Measurements from ENCODE around the gene CGGBP1. TPM values are rescaled to one million over a fixed set of nuclear protein-coding genes. Genes with fewer than 3 reads are reported as not detected.

Gene CGGBP1
- total RNA-seq: 100 to 1,000 TPM in 4 of 5 donors, 10 to 100 TPM in 1; 95.7 to 131 (median 112) TPM
- 118 TPM for total RNA-seq (2013)
- 81.1 to 332 (median 159) reads per million in 29 experiments for total RNA-seq

GRCh38 chr3:88058581-88059379 lies at the start of gene CGGBP1, which contains the start of gene ZNF654:
Gene CGGBP1, minus strand, starts transcription at chr3:88059005. Its CDS starts 3,029 bp downstream, at chr3:88055976.
Gene ZNF654, plus strand, starts transcription at chr3:88059255. Its CDS starts 65 bp downstream, at chr3:88059320.
- ATAC-seq (replicated peaks in 1 of 4) (peak; percentile 91 to 94 (median 92)), DNase-seq (peak; percentile 92 to 100 (median 98))
- H3K27me3 Mint-ChIP-seq: no peaks in the 10 kb centered on the region
- POLR2A ChIA-PET: interaction anchor here (0.6 to 1.4 kb wide), 11 partner anchors 15 to 832 kb away, joined by 3 to 11 read pairs (median 4); partner anchors contain the start of genes C3orf38 (in 2 of the 2) and CHMP2B (in 1 of the 2)
- no peaks in the 10 kb centered on the region for H3K9me3 Mint-ChIP-seq
- Histone ChIP-seq H3K9me3 (no peaks in the 10 kb centered on the region), H3K27me3 (replicated peaks in 1 of 2; ENCODE audit: control insufficient read depth in 2 of 2, extremely low read depth in 1 of 2, insufficient read depth in 2 of 2, low read length in 1 of 2) (no peaks in the 10 kb centered on the region), H3K4me3 (ENCODE audit: control insufficient read depth in 1 of 2, extremely low read depth in 1 of 2, low read length in 1 of 2) (peak within 1 kb of the TSS; percentile 96 to 97), H3K36me3 (ENCODE audit: control insufficient read depth in 2 of 2, extremely low read depth in 1 of 2, insufficient read depth in 1 of 2, low read length in 1 of 2) (peaks cover 0 to 26% of the 10 kb centered on the region in 2 donors), H3K27ac (ENCODE audit: low read length) (peak within 1 kb of the TSS; percentile 89), H3K4me1 (ENCODE audit: control insufficient read depth in 1 of 2, extremely low read depth in 1 of 2, insufficient read depth in 2 of 2, low read length in 2 of 2) (peaks cover 3 to 42% of the 10 kb centered on the region in 2 experiments)
- peak within 1 kb of the TSS; percentile 97 to 98 for H3K27ac Mint-ChIP-seq
- H3K4me1 Mint-ChIP-seq: peaks cover 60 to 72% (median 62%) of the 10 kb centered on the region in 3 donors
- H3K4me3 Mint-ChIP-seq: peak within 1 kb of the TSS; percentile 97 to 100 (median 99)
- H3K36me3 Mint-ChIP-seq: peaks cover 18% of the 10 kb centered on the region
- under 1% methylated on average over 68 of the region's 76 CpGs for WGBS (ENCODE audit: insufficient coverage)
- CTCF ChIA-PET: interaction anchor here (0.5 to 2.1 kb wide), 8 partner anchors 27 to 91 kb away, joined by 3 to 7 read pairs (median 5); partner anchors contain the start of gene C3orf38 (in 1 of the 2)

- Histone ChIP-seq H3K27me3 (replicated peaks in 1 of 2; ENCODE audit: control insufficient read depth in 2 of 2, extremely low read depth in 1 of 2, insufficient read depth in 2 of 2, low read length in 1 of 2) (no peaks in the 10 kb centered on the region), H3K9me3 (peaks cover 2% of the 10 kb centered on the region), H3K4me3 (ENCODE audit: control insufficient read depth in 1 of 2, extremely low read depth in 1 of 2, low read length in 1 of 2) (no peak overlapping the region), H3K27ac (ENCODE audit: low read length) (no peak overlapping the region), H3K36me3 (ENCODE audit: control insufficient read depth in 2 of 2, extremely low read depth in 1 of 2, insufficient read depth in 1 of 2, low read length in 1 of 2) (no peaks in the 10 kb centered on the region), H3K4me1 (ENCODE audit: control insufficient read depth in 1 of 2, extremely low read depth in 1 of 2, insufficient read depth in 2 of 2, low read length in 2 of 2) (peaks cover 0 to 2% of the 10 kb centered on the region in 2 experiments)
- Mint-ChIP-seq H3K27ac (no peak overlapping the region), H3K36me3 (peaks cover 27% of the 10 kb centered on the region), H3K27me3 (no peaks in the 10 kb centered on the region), H3K4me1 (peaks cover 42 to 52% (median 51%) of the 10 kb centered on the region in 3 donors), H3K9me3 (peaks cover 3 to 14% (median 3%) of the 10 kb centered on the region in 3 donors), H3K4me3 (no peak overlapping the region)
- CTCF ChIA-PET: no interaction called here
- DNase-seq (no peak), ATAC-seq (replicated peaks in 1 of 4) (no peak)
- POLR2A ChIA-PET: interaction anchor here in 1 of 2 donors (0.6 kb wide), 1 partner anchor 100 kb away, joined by 3 read pairs; no protein-coding TSS in a partner anchor
These were observed 46.5 kb upstream of the CGGBP1 start for GRCh38 chr3:88105325-88105724.

DNA sequence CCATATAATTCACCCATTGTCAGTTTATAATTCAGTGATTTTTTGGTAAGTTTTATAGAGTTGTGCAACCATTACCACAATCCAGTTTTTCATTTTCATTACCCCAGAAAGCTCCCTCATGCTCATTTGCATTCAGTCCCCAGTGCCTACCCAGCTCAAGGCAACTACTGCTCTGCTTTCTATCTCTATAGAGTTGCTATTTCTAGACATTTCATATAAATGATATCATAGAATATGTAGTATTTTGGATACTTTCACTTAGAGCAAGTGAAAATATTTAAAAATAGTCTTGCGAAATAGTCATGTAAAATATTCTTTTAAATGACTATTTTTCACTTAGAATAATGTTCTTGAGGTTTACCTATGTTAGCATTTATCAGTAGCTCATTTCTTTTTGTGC lies 42.3 kb upstream of the CGGBP1 start:
- Histone ChIP-seq H3K27me3 (replicated peaks in 1 of 2; ENCODE audit: control insufficient read depth in 2 of 2, extremely low read depth in 1 of 2, insufficient read depth in 2 of 2, low read length in 1 of 2) (no peaks in the 10 kb centered on the region), H3K4me1 (ENCODE audit: control insufficient read depth in 1 of 2, extremely low read depth in 1 of 2, insufficient read depth in 2 of 2, low read length in 2 of 2) (no peaks in the 10 kb centered on the region), H3K9me3 (peaks cover 2% of the 10 kb centered on the region), H3K27ac (ENCODE audit: low read length) (no peak overlapping the region), H3K36me3 (ENCODE audit: control insufficient read depth in 2 of 2, extremely low read depth in 1 of 2, insufficient read depth in 1 of 2, low read length in 1 of 2) (no peaks in the 10 kb centered on the region), H3K4me3 (ENCODE audit: control insufficient read depth in 1 of 2, extremely low read depth in 1 of 2, low read length in 1 of 2) (no peak overlapping the region)
- peaks cover 29 to 44% (median 30%) of the 10 kb centered on the region in 3 donors for H3K4me1 Mint-ChIP-seq
- ATAC-seq (replicated peaks in 1 of 4) (no peak), DNase-seq (no peak)
- H3K27ac Mint-ChIP-seq: no peak overlapping the region
- peaks cover 55% of the 10 kb centered on the region for H3K36me3 Mint-ChIP-seq
- peaks cover 3 to 14% (median 4%) of the 10 kb centered on the region in 3 donors for H3K9me3 Mint-ChIP-seq
- no peaks in the 10 kb centered on the region for H3K27me3 Mint-ChIP-seq
- no peak overlapping the region for H3K4me3 Mint-ChIP-seq
- no CpG with 5 or more reads among the region's 1 CpG for WGBS (ENCODE audit: insufficient coverage)
- ChIA-PET POLR2A (no interaction called here), CTCF (interaction anchor here (0.5 to 1.1 kb wide), 3 partner anchors 11 to 27 kb away, joined by 3 to 6 read pairs (median 5); no protein-coding TSS in a partner anchor)

GRCh38 chr3:88093266-88093665 lies 34.5 kb upstream of the CGGBP1 start:
- ChIA-PET CTCF (no interaction called here), POLR2A (no interaction called here)
- H3K4me1 Mint-ChIP-seq: peaks cover 21 to 26% (median 23%) of the 10 kb centered on the region in 3 donors

DNA sequence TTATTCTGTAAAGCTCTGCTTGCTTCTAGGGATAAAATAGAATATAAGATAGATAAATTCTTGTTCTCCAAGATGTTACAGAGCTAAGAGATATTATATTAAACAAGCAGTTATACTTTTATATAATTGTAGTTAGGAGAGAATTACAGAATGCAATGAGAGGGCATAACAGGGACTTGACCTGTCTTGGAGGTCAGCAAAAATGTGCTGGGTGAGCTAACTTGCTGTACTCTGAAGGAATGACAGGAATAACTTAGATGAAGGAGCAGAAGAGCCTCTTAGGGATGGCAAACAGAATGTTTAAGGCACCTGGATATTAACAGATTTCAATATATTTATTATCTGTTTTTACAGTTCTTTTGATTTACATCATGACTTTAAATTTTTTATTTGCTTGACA lies 33.5 kb upstream of the CGGBP1 start:
- H3K36me3 Mint-ChIP-seq: peaks cover 68% of the 10 kb centered on the region
- ChIA-PET POLR2A (no interaction called here), CTCF (no interaction called here)
- H3K4me3 Mint-ChIP-seq: no peak overlapping the region
- H3K9me3 Mint-ChIP-seq: peaks cover 2 to 9% (median 5%) of the 10 kb centered on the region in 3 donors
- Histone ChIP-seq H3K9me3 (peaks cover 2% of the 10 kb centered on the region), H3K4me1 (ENCODE audit: control insufficient read depth in 1 of 2, extremely low read depth in 1 of 2, insufficient read depth in 2 of 2, low read length in 2 of 2) (no peaks in the 10 kb centered on the region), H3K27ac (ENCODE audit: low read length) (no peak overlapping the region), H3K4me3 (ENCODE audit: control insufficient read depth in 1 of 2, extremely low read depth in 1 of 2, low read length in 1 of 2) (no peak overlapping the region), H3K36me3 (ENCODE audit: control insufficient read depth in 2 of 2, extremely low read depth in 1 of 2, insufficient read depth in 1 of 2, low read length in 1 of 2) (peaks cover 0 to 13% of the 10 kb centered on the region in 2 donors), H3K27me3 (replicated peaks in 1 of 2; ENCODE audit: control insufficient read depth in 2 of 2, extremely low read depth in 1 of 2, insufficient read depth in 2 of 2, low read length in 1 of 2) (no peaks in the 10 kb centered on the region)
- H3K27ac Mint-ChIP-seq: no peak overlapping the region
- H3K27me3 Mint-ChIP-seq: no peaks in the 10 kb centered on the region
- peaks cover 22 to 23% (median 22%) of the 10 kb centered on the region in 3 donors for H3K4me1 Mint-ChIP-seq
- DNase-seq (no peak), ATAC-seq (replicated peaks in 1 of 4) (no peak)

More at GRCh38 chr3:88093266-88093665, 34.5 kb upstream of the CGGBP1 start:
- H3K9me3 Mint-ChIP-seq: peaks cover 2 to 9% (median 5%) of the 10 kb centered on the region in 3 donors
- no peak for DNase-seq
- H3K27me3 Mint-ChIP-seq: no peaks in the 10 kb centered on the region
- Histone ChIP-seq H3K4me1 (ENCODE audit: control insufficient read depth in 1 of 2, extremely low read depth in 1 of 2, insufficient read depth in 2 of 2, low read length in 2 of 2) (no peaks in the 10 kb centered on the region), H3K9me3 (peaks cover 2% of the 10 kb centered on the region), H3K4me3 (ENCODE audit: control insufficient read depth in 1 of 2, extremely low read depth in 1 of 2, low read length in 1 of 2) (no peak overlapping the region), H3K27me3 (replicated peaks in 1 of 2; ENCODE audit: control insufficient read depth in 2 of 2, extremely low read depth in 1 of 2, insufficient read depth in 2 of 2, low read length in 1 of 2) (no peaks in the 10 kb centered on the region), H3K27ac (ENCODE audit: low read length) (no peak overlapping the region), H3K36me3 (ENCODE audit: control insufficient read depth in 2 of 2, extremely low read depth in 1 of 2, insufficient read depth in 1 of 2, low read length in 1 of 2) (peaks cover 0 to 10% of the 10 kb centered on the region in 2 donors)
- WGBS (ENCODE audit: insufficient coverage): 100% methylated on average over 1 of the region's 1 CpG
- no peak for ATAC-seq (replicated peaks in 1 of 4)
- peaks cover 74% of the 10 kb centered on the region for H3K36me3 Mint-ChIP-seq
- H3K27ac Mint-ChIP-seq: no peak overlapping the region
- no peak overlapping the region for H3K4me3 Mint-ChIP-seq

GRCh38 chr3:88090681-88091080 lies 31.9 kb upstream of the CGGBP1 start:
- POLR2A ChIA-PET: no interaction called here
- H3K36me3 Mint-ChIP-seq: peaks cover 58% of the 10 kb centered on the region
- no peak for ATAC-seq (replicated peaks in 1 of 4)

More at GRCh38 chr3:88090681-88091080, 31.9 kb upstream of the CGGBP1 start:
- Mint-ChIP-seq H3K27ac (no peak overlapping the region), H3K9me3 (peaks cover 0 to 9% (median 5%) of the 10 kb centered on the region in 3 donors), H3K27me3 (no peaks in the 10 kb centered on the region), H3K4me1 (peaks cover 17 to 22% (median 18%) of the 10 kb centered on the region in 3 donors), H3K4me3 (no peak overlapping the region)
- DNase-seq: no peak
- Histone ChIP-seq H3K4me1 (ENCODE audit: control insufficient read depth in 1 of 2, extremely low read depth in 1 of 2, insufficient read depth in 2 of 2, low read length in 2 of 2) (no peaks in the 10 kb centered on the region), H3K4me3 (ENCODE audit: control insufficient read depth in 1 of 2, extremely low read depth in 1 of 2, low read length in 1 of 2) (no peak overlapping the region), H3K36me3 (ENCODE audit: control insufficient read depth in 2 of 2, extremely low read depth in 1 of 2, insufficient read depth in 1 of 2, low read length in 1 of 2) (peaks cover 0 to 21% of the 10 kb centered on the region in 2 donors), H3K9me3 (peaks cover 2% of the 10 kb centered on the region), H3K27ac (ENCODE audit: low read length) (no peak overlapping the region), H3K27me3 (replicated peaks in 1 of 2; ENCODE audit: control insufficient read depth in 2 of 2, extremely low read depth in 1 of 2, insufficient read depth in 2 of 2, low read length in 1 of 2) (no peaks in the 10 kb centered on the region)
- CTCF ChIA-PET: no interaction called here
- WGBS (ENCODE audit: insufficient coverage): no CpG with 5 or more reads among the region's 4 CpGs

Data from T-cell (primary cell).